ENCODE data around the gene VCAN. TPM values are rescaled to one million over a fixed set of nuclear protein-coding genes. Genes with fewer than 3 reads are reported as not detected.

VCAN gene
- total RNA-seq, 1 donor from 2014 or later = 431 TPM

- Histone ChIP-seq H3K9me3 (ENCODE audit: insufficient read depth, low read depth, low read length) (no peaks in the 10 kb centered on the region), H4K20me1 (ENCODE audit: insufficient read depth, low read length) (peaks cover 49% of the 10 kb centered on the region), H3K27ac (ENCODE audit: low read depth, low read length) (no peak overlapping the region), H3K4me1 (ENCODE audit: insufficient read depth, low read length) (peaks cover 6% of the 10 kb centered on the region), H3K4me3 (ENCODE audit: insufficient read depth, low read depth, low read length) (no peak overlapping the region), H3K4me2 (ENCODE audit: low read length) (no peak overlapping the region), H3K9ac (ENCODE audit: low read length) (no peak overlapping the region), H3K79me2 (ENCODE audit: insufficient read depth, low read length) (peaks cover 31% of the 10 kb centered on the region), H2AFZ (ENCODE audit: low read depth, low read length) (no peak overlapping the region), H3K36me3 (ENCODE audit: insufficient read depth, low read length) (peaks cover 79% of the 10 kb centered on the region), H3K27me3 (ENCODE audit: insufficient read depth, low read length) (no peaks in the 10 kb centered on the region)
- Mint-ChIP-seq H3K27ac (ENCODE audit: unreplicated experiment) (no peak overlapping the region), H3K27me3 (ENCODE audit: low read depth, unreplicated experiment) (no peaks in the 10 kb centered on the region), H3K4me3 (ENCODE audit: unreplicated experiment) (no peak overlapping the region), H3K36me3 (ENCODE audit: low read depth, unreplicated experiment) (peaks cover 36% of the 10 kb centered on the region), H3K9me3 (ENCODE audit: unreplicated experiment) (no peaks in the 10 kb centered on the region), H3K4me1 (ENCODE audit: low read depth, unreplicated experiment) (peaks cover 4% of the 10 kb centered on the region)
- FAIRE-seq (no peak), DNase-seq (ENCODE audit: low read depth) (no peak)
- TF ChIP-seq EZH2 (IDR thresholded peaks at IDR 0.05; ENCODE audit: insufficient read depth, low read length) = no peak
- TF ChIP-seq CTCF (IDR thresholded peaks at IDR 0.05; ENCODE audit: insufficient read depth, low read depth, low read length) = no peak
Observed at GRCh38 chr5:83518319-83519061, 46.9 kb downstream of the VCAN start.

DNA sequence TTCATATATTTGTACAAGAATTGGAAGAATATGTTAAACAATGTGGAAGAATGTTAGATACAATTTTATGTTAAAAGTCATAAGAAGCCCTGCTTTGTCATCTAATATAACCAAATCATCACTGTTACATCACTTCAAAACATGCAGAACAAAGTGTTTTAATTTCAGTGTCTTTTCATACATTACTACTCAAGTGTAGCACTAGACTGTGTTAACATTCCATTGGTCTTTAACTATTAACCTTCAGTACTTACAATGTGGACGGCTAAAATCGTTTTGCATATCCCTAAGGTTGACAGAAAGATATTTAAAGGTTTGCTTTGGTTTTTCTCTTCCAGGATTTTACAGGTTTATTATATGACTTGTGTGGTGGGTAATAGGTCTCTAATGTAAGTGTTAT, 50.9 kb downstream of the VCAN start:
- FAIRE-seq = peak; percentile 26
- Histone ChIP-seq H4K20me1 (ENCODE audit: insufficient read depth, low read length) (peaks cover 64% of the 10 kb centered on the region), H3K9ac (ENCODE audit: low read length) (no peak overlapping the region), H3K36me3 (ENCODE audit: insufficient read depth, low read length) (peaks cover 80% of the 10 kb centered on the region), H3K9me3 (ENCODE audit: insufficient read depth, low read depth, low read length) (no peaks in the 10 kb centered on the region), H3K27me3 (ENCODE audit: insufficient read depth, low read length) (no peaks in the 10 kb centered on the region), H3K27ac (ENCODE audit: low read depth, low read length) (no peak overlapping the region), H3K4me1 (ENCODE audit: insufficient read depth, low read length) (peaks cover 6% of the 10 kb centered on the region), H3K79me2 (ENCODE audit: insufficient read depth, low read length) (peaks cover 34% of the 10 kb centered on the region), H3K4me3 (ENCODE audit: insufficient read depth, low read depth, low read length) (no peak overlapping the region), H2AFZ (ENCODE audit: low read depth, low read length) (no peak overlapping the region), H3K4me2 (ENCODE audit: low read length) (no peak overlapping the region)
- no peak overlapping the region for H3K4me3 Mint-ChIP-seq (ENCODE audit: unreplicated experiment)
- H3K9me3 Mint-ChIP-seq (ENCODE audit: unreplicated experiment) = no peaks in the 10 kb centered on the region
- no peak overlapping the region for H3K27ac Mint-ChIP-seq (ENCODE audit: unreplicated experiment)
- H3K4me1 Mint-ChIP-seq (ENCODE audit: low read depth, unreplicated experiment) = peaks cover 8% of the 10 kb centered on the region
- no peaks in the 10 kb centered on the region for H3K27me3 Mint-ChIP-seq (ENCODE audit: low read depth, unreplicated experiment)
- peaks cover 38% of the 10 kb centered on the region for H3K36me3 Mint-ChIP-seq (ENCODE audit: low read depth, unreplicated experiment)
- DNase-seq (ENCODE audit: low read depth) = no peak
- TF ChIP-seq EZH2 (IDR thresholded peaks at IDR 0.05; ENCODE audit: insufficient read depth, low read length) (no peak), CTCF (IDR thresholded peaks at IDR 0.05; ENCODE audit: insufficient read depth, low read depth, low read length) (no peak)

GRCh38 chr5:83523929-83524328, 52.4 kb downstream of the VCAN start:
- H3K9me3 ChIP-seq (ENCODE audit: insufficient read depth, low read depth, low read length) = no peaks in the 10 kb centered on the region
- Mint-ChIP-seq H3K9me3 (ENCODE audit: unreplicated experiment) (no peaks in the 10 kb centered on the region), H3K27ac (ENCODE audit: unreplicated experiment) (no peak overlapping the region), H3K4me3 (ENCODE audit: unreplicated experiment) (no peak overlapping the region), H3K36me3 (ENCODE audit: low read depth, unreplicated experiment) (peaks cover 35% of the 10 kb centered on the region), H3K27me3 (ENCODE audit: low read depth, unreplicated experiment) (no peaks in the 10 kb centered on the region), H3K4me1 (ENCODE audit: low read depth, unreplicated experiment) (peaks cover 7% of the 10 kb centered on the region)
- H3K27ac ChIP-seq (ENCODE audit: low read depth, low read length) = no peak overlapping the region
- H3K4me2 ChIP-seq (ENCODE audit: low read length) = no peak overlapping the region
- DNase-seq (ENCODE audit: low read depth) (no peak), FAIRE-seq (no peak)
- no peaks in the 10 kb centered on the region for H3K27me3 ChIP-seq (ENCODE audit: insufficient read depth, low read length)
- H3K36me3 ChIP-seq (ENCODE audit: insufficient read depth, low read length) = peaks cover 72% of the 10 kb centered on the region
- peaks cover 56% of the 10 kb centered on the region for H4K20me1 ChIP-seq (ENCODE audit: insufficient read depth, low read length)
- TF ChIP-seq EZH2 (IDR thresholded peaks at IDR 0.05; ENCODE audit: insufficient read depth, low read length) (no peak), CTCF (IDR thresholded peaks at IDR 0.05; ENCODE audit: insufficient read depth, low read depth, low read length) (no peak)
- H3K9ac ChIP-seq (ENCODE audit: low read length) = no peak overlapping the region
- no peak overlapping the region for H2AFZ ChIP-seq (ENCODE audit: low read depth, low read length)
- H3K79me2 ChIP-seq (ENCODE audit: insufficient read depth, low read length) = peaks cover 40% of the 10 kb centered on the region
- peaks cover 8% of the 10 kb centered on the region for H3K4me1 ChIP-seq (ENCODE audit: insufficient read depth, low read length)
- H3K4me3 ChIP-seq (ENCODE audit: insufficient read depth, low read depth, low read length) = no peak overlapping the region

All from astrocyte (in vitro differentiated cells and primary cell).